ENCODE data around the gene RTEL1.
"Not testable (repeated sequence)": the region's sequence is repeated elsewhere in the genome, so short reads cannot be mapped to it uniquely, and the experiment has no call there.

Gene RTEL1

DNA sequence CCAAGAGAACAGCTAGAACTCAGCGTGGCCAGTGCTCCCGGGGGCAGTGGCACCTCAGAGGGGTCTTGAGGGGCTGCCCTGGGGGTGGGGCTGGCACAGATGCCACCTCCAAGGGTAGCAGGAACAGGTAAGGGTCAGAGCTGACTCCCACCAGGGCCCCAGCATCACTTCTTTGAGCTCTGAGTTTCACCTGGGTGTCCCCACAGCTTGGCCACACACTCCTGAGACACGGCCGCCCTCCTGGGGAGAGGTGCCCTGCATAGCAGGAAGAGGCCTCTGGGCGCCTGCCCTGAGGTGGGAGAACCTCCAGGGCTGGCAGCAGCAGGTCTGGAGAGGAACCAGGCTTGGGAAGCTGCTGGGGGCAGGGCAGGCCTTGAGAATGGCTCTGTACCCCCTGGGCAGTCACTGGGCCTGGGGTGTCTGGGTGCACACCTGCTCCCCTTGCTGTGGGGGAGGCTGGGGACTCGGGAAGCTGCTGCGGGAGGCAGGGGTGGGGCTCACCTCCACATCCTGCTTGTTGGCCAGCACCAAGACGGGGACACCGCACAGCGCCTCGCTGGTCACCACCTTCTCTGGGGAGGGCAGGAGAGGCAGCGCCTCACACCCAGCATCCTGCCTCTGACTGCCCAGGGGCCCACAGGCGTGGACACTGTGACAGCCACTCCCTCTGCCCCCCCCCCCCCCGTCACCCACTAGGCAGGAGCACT is 43.4 kb downstream of the RTEL1 start:
- DNase-seq = no peak

DNA sequence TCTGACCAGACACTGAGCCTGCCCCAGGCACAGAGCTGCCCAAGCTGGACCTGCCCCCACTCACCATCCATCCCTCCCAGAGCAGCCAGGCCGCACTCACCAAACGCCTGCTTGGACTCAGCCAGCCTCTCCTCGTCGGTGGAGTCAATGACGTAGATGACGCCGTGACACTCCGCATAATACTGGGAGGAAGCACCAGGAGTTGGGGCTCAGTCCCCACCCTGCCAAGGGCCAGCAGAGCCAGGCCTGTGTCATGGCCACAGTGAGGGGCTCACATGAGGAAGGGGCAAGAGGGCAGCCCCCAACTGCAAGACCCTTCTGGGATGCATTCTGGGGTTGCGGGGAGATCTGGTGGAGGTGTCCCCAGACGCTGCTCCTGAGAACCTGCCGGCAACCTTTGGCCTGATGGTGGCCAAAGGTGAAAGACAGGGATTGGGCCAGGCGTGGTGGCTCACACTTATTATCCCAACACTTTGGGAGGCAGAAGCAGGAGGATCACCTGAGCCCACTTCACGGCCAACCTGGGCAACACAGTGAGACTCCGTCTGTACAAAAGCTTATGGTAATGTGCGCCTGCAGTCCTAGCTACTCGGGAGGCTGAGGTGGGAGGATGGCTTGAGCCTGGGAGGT is 44.0 kb downstream of the RTEL1 start:
- DNase-seq = no peak

DNA sequence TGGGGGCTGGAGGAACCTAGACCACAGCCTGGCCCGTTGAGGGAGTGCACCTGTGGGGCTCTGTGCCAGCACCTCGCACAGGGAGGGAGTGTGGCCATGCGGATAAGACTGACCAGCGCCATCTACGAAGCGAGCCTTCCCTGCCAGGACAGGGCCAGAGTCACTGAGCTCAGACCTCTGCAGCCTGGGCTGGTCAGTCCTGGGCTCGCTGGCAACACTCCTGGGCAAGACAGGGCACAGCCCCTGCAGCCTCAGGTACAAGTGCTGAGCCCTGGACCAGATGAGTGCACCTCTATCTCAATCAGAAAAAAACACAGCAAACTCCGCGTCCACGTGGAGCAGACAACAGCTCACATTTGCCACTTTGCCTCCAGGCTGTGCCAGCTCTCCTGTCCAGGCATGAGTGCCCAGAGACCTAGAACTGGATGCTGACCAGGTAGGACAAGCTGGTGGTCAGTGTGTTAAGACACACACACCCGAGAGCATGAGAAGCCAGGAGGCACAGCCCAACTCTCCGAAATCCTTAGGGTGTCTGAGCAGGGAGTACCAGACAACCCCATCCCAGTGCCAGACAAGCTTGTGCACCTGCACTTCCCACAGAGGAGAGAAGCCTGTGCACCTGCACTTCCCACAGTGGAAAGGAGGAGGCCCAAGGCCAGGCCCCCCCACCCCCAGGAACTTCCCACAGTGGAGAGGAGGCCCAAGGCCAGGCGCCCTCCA is 44.8 kb downstream of the RTEL1 start:
- DNase-seq = no peak

DNA sequence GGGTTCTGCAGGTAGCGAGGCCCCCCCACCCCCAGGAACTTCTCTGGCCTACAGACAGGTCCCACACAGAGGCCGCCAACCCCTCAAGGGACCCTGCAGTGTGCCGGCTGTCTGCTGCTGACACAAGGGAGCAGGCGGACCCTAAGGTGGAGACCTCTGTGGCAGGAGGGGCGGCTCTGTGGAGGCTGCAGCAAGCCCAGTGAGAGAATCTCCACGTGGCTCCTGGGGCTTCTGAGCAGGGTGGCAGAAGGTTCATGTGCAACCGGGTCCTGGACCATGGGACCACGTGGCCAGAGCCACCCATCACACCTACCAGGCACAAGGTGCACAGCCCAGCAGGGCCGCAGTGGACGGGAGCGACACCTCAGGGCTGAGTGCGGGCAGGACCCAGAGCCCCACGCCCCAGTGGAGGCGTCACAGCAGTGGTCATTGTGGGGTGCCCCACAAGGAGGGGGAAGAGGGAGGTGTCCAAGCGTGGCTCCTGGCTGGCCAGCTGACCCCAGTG is 45.4 kb downstream of the RTEL1 start:
- DNase-seq = no peak

DNA sequence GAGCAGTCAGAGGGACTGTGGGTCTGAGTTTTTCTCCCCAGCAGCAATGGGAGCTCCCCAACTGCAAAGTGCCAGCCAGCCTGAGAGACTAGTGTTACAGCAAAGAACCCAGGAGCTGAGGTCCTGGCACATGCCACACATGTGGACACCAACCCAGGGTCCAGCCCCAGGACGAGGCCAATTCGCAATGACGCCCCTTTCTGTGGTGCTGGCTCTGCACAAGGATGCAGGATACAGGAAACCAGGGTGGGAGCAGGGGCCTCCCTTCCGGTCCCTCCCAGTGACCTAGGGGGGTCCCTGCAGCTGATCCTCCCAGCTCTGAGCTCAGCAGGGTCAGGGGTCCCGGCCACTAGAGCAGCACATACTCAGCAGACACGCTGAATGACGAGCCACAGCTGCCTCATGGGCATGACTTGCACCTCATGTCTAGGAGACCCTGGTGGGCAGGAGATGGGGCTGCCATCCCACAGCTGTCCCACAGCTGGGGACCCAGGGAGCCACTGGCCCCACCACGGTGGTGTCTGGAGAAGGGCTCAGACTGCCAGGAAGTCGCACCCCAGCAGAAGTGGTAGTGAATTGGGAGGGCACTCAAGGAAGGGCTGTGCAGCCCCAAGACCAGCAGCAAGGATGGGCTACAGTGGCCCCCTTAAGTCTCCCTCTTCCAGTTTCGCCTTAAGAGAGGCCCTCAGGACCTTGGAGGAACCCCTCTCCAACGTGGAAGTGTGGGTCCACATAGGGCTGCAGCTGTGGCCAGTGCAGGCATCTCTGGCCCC is 46.0 kb downstream of the RTEL1 start:
- DNase-seq = no peak

DNA sequence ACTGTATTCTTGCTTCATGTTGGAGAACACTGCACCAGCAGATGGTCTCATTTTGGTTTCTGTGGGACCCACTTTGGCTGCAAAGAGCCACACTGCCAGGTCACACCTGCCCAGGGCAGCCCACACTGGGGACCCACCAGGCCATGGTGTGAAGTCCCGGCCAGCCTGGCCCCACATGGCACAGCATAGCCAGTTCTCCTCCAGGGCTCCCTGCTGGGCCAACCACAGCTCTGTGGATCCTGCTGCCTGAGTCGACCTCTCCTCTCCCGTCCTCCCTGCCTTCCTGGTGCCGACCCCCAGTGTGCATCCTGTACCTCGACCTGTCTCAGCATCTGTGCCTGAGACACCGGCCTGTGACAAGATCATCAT is 46.6 kb downstream of the RTEL1 start:
- no peak for DNase-seq

DNA sequence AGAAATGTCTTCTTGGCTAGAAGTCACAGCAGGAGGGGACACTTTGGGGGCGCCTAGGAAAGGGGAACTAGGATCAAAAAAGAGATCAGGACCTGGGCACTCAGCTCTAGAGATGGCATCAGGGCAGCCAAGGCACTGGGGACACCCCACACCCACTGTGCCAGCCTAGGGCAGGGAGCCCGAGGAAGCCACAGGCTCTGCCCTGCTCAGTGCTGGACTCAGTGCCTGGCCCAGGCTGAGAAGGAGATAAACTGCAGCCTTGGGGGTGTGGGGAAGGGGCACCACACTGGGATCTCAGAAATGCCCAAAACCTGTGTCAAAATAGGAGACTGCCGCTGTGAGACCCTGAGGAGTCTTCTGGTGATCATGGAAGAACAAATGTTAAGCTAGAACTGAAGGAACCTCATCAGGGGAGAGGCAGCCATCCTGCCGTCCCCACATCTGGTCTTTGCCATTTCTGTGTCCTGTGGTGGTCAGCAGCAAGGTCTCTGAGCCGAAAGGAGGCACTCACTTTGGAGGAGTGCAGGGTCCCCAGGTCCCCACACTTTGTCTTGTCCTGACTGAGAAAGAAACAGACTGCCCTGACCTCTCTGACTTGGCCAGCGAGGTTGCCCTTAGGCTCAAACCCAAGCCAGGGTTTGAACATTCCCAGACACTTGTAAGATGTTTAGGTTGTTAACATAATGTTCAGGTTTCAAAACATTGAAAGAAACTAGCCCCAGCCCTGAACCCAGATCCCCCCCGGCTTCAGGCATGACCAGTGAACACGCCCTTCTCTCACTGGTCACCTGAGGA is 47.3 kb downstream of the RTEL1 start:
- DNase-seq = no peak

DNA sequence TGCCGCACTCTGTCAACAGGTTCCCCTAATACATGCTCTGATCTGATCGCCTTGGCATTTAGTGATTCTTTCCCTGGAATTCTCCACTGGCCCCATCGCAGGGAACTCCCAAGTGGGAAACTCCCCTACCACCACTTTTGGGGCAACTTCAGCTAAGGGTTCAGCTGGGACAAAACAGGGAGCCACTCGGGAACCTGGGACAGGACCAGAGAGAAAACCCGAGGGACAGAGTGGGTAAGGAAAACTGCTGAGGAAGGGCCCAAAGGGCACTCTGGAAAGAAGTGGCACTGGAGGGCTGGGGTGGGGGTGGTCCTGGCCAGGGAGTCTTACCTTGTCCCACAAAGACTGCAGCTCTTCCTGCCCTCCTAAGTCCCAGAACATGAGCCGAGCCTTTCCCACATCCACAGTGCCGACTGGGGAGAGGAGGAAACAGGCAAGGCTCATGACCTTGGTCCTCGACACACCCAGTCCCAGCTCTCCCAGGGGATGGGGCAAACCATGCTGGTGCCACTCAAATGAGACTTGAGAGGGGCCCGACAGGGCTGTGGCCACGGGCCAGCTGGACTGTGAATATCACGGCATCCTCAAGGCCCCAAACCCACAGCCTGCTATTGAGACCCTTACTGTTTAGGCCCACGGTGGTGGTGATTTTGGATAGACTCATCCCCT is 48.0 kb downstream of the RTEL1 start:
- no peak for DNase-seq

DNA sequence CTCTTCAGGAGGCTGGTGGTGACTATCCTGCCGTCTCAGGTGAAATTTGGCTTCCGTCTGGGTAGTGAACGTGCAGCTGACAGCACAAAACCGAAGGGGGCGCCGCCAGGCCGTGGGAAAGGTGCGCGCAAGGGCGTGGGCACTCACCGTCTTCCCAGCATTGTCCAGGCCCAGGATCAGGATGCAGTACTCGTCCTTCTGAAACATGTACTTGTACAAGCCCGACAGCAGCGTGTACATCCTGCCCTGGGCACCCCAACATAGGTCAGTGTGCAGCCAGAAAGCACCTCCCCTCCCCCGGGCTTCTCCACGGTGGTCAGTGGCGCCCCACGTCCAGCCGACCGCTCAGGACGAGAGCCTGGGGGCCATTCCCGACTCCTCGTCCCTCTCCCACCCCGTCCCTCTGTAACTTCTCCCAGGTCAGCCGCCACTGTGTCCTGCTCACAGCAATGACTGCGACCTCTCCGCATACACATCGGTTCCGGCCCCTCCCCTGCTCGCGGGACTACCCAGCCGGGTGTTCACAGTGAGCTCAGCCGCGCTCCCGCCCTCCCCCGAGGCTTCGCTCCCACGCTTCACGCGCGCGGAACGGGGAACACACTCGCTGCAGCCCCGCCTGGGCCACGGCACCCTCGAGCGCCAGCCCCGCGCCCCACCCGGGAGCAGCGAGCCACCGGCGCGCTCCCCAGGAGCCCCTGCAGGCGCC is 48.9 kb downstream of the RTEL1 start:
- DNase-seq = no peak

DNA sequence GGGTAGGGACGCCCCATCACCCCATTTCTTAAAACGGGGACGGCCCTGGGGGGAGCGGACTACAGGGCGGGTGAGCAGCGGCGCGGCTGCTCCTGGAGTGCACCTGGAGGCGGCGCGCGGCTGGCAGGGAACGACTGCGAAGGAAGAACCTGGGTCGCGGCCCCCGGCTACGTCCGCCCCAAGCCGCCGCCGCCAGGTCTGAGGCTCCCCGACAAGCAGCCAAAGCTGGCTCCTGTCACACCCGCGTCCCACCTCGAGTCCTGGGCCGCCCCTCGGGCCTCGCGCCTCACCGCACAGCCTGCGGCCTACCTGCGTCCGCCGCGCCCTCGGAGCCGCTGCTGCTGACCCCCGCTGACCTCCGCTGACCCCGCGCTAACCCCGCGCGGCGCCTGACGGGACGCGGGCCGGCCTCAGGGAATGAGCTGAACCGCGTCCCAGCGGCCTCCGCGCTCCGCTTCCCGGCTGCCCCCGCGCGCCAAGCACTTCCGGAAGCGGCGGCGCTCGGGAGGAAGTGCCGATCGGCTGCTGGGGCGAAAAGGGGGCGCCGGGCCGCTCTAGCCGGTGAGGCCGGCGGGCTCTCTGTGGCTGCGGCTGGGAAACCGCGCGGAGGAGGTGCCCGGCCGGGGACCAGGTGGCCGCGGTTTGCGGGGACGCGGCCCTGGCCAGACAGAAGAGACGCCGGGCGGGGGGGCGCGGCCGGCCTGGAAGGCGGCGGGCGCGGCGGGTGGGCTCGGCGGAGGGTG is 49.6 kb downstream of the RTEL1 start, which contains the start of the genes ARFRP1 and ZGPAT:
Gene ARFRP1 (minus strand): TSS at position 419 of the 743 bp plus-strand sequence. CDS start 885 bp downstream, outside the sequence.
Gene ZGPAT (plus strand): TSS at position 482 of the 743 bp plus-strand sequence. CDS start 542 bp downstream, outside the sequence.
- peak; percentile 80 for DNase-seq

DNA sequence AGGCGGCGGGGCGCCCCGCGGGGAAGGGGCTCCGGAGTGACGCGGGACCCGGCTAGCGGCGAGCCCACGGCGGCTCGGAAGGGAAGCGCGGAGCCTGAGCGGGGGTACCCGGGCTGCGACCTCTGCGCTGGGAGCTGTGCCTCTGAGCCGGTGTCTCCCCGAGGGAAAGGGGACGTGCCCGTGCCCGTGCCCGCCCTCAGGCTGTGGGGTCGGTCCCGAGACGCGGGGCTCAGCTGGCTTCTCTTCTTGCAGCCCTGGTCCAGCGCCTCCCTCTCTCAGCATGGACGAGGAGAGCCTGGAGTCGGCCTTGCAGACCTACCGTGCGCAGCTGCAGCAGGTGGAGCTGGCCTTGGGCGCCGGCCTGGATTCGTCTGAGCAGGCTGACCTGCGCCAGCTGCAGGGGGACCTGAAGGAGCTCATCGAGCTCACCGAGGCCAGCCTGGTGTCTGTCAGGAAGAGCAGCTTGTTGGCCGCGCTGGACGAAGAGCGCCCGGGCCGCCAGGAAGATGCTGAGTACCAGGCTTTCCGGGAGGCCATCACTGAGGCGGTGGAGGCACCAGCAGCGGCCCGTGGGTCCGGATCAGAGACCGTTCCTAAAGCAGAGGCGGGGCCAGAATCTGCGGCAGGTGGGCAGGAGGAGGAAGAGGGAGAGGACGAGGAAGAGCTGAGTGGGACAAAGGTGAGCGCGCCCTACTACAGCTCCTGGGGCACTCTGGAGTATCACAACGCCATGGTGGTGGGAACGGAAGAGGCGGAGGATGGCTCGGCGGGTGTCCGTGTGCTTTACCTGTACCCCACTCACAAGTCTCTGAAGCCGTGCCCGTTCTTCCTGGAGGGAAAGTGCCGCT is 50.4 kb downstream of the RTEL1 start:
- DNase-seq = no peak

DNA sequence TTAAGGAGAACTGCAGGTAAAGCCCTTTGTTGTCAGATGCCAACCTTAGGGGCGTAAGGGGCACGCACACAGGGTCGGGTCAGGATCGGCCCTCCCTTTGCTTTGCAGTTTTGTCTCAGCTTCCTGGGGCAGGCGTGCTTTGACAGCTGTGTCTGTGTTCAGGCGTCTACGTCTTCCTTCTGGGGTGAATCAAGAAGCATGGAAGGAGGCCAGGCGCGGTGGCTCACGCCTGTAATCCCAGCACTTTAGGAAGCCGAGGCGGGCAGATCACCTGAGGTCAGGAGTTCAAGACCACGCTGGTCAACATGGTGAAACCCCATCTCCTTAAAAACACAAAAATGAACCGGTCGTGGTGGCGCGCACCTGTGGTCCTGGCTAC is 51.0 kb downstream of the RTEL1 start:
- no peak for DNase-seq

DNA sequence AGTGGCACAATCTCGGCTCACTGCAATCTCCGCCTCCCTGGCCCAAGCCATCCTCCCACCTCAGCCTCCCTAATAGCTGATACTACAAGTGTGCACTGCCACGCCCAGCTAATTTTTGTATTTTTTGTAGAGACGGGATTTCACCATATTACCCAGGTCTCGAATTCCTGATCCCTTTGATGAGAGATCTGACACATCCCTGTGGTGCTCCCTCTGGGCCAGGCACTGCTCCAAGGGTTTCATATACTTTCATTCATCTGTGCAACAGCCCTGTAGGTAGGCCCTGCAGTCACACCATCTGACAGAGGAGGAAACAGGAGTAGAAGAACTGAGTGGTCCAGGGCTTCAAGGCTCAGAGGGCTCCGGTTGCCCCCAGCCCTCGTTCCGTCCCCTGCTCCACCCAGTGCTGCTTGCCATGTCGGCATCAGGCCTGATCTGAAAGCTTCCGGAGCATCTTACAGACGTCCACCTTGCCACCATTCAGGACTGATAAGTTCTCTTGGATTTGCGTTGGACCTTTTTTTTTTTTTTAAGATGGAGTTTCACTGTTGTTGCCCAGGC is 53.1 kb downstream of the RTEL1 start:
- no peak for DNase-seq

DNA sequence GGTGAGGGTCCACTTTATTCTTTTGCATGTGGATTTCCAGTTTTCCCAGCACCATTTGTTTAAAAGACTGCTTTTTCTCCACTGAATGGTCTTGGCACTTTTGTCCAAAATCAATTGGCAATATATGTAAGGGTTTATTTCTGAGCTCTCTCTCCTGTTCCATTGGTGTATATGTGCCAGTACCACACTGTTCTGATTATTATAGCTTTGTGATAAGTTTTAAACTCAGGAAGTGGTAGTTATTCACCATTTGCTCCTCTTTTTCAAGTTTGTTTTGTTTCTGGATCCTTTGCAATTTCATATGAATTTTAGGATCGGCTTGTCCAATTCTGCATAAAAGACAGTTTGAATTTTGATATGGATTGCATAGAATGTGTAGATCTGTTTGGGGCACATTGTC is 54.1 kb downstream of the RTEL1 start:
- DNase-seq = no peak

DNA sequence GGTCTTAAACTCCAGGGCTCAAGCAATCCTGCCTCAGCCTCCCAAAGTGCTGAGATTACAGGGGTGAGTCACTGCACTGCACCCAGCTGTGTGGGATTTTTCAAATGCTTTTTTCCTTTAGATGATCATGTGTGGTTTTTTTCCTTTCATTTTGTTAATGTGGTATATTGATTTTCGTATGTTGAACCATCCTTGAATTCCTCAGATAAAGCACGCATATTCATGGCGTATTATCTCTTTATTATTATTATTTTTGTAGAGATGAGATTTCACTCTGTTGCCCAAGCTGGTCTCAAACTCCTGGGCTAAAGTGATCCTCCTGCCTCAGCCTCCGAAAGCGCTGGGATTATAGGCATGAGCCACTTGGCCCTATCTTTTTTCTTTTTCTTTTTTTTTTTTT is 56.7 kb downstream of the RTEL1 start:
- DNase-seq = no peak

DNA sequence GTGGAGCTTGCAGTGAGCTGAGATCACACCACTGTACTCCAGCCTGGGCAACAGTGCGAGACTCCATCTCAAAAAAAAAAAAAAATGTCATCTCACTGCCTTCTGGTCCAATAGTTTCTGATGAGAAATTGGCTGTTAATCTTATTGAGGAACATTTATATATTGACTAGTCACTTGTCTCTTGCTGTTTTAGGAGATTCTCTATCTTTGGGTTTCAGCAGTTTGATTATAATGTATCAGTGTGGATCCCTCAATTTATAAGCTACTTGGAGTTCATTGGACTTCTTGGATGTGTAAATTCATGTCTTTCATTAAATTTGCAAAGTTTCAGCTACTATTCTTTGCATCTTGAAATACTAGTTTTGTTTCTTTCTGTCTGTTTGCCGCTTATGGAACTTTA is 60.9 kb downstream of the RTEL1 start:
- no peak for DNase-seq

DNA sequence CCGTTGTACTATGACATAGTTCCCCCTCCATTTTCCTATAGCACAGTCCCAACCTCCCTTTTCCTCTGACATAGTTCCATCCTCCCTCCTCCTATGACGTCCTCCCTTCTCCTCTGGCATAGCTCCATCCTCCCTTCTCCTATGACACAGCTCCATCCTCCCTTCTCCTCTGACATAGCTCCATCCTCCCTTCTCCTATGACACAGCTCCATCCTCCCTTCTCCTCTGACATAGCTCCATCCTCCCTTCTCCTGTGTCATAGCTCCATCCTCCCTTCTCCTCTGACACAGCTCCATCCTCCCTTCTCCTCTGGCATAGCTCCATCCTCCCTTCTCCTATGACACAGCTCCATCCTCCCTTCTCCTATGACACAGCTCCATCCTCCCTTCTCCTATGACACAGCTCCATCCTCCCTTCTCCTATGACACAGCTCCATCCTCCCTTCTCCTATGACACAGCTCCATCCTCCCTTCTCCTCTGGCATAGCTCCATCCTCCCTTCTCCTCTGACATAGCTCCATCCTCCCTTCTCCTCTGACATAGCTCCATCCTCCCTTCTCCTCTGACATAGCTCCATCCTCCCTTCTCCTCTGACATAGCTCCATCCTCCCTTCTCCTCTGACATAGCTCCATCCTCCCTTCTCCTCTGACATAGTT is 65.0 kb downstream of the RTEL1 start:
- DNase-seq = not testable (repeated sequence)

DNA sequence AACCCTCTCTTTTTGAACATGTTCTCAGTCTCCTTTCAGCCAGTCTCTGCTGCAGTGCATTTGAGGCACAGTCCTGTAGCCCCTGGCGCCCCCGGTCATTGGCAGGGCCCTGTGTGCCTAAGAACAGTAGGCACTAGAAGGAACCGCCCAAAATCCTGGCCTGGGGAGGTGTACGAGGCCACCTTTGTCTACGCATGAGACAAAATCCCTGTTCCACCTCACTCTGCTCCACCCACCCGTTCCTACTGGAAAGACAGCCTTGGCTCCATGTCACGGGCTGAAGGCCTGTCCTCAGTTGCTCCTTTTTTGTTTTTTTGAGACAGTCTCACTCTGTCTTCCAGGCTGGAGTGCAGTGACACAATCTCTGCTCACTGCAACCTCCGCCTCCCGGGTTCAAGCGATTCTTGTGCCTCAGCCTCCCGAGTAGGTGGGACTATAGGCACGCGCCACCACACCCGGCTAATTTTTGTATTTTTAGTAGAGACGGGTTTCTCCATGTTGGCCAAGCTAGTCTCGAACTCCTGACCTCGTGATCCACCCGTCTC is 72.1 kb downstream of the RTEL1 start:
- DNase-seq = not testable (repeated sequence)
